NT2/D1 (cell line): ENCODE data around the gene PCED1B.

Experiments
- YY1 ChIP-seq: IDR thresholded peaks from 2 replicates; pipeline ENCODE4 v1.6.1; 2011; ENCODE audit not compliant: insufficient read length, insufficient read depth
- ZNF274 ChIP-seq: IDR thresholded peaks from 2 replicates; pipeline ENCODE4 v1.6.1; 2011; ENCODE audit warnings: mild to moderate bottlenecking, low read depth, low read length

GRCh38 chr12:47070310-47070709 is 9.1 kb upstream of the PCED1B start:
- TF ChIP-seq ZNF274 (no peak), YY1 (no peak)
